Measurements from ENCODE around the gene CHCHD4. TPM values are rescaled to one million over a fixed set of nuclear protein-coding genes. Genes with fewer than 3 reads are reported as not detected.

CHCHD4 gene
- total and polyA plus RNA-seq, 2 of the 13 experiments (the other 11 are each of a cell fraction or from before 2014, with no cell fraction given): 15.8 to 24.1 TPM

DNA sequence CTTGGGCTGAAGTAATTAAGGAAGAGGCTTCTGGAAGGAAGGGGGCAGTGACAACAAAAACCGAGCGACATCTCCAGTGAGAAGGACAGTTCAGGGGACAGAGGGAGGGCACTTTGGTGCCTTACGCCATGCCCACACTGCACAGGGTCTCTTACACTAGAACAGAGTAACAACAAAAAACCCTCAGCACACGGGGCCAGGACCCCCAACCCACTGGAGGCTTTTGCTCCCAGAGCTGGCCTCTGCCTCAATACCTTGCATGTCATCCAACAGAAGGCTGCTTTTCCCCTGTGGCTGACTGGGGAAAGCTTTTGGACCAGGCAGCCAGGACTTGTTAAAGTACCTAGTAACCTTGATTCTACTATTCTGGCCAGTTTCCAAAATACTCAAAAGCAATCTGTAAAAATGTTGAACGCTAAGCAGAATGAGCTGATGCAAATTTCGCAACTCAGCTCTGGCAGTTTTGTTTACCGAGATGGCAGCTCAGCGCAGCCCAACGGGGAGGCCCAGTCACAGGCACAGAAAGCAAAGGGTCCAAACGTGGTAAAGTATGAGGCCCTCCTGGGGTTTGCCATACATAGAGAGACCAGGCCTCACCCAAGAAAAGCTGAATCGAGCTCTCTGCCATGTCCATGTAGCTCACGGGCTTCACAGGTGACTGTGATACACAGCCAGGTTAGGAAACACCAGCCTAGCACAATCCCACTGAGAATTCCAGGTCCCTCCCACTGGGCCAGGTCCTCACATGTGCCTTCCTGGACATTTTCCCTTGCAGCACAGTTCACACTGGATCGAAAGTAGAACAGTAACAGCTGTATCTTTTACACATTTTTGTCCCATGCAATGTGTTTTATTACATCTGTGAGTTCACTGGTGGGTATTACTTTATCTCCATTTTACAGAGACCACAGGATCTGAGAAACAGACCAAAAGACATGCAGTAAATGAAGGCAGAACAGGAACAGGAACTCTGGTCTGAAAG, 6.0 kb downstream of the CHCHD4 start (continued):
- TF ChIP-seq U2AF2 (IDR thresholded peaks at IDR 0.05; ENCODE audit: low read depth, low read length): no peak
- TF ChIP-seq, protein P1, sequence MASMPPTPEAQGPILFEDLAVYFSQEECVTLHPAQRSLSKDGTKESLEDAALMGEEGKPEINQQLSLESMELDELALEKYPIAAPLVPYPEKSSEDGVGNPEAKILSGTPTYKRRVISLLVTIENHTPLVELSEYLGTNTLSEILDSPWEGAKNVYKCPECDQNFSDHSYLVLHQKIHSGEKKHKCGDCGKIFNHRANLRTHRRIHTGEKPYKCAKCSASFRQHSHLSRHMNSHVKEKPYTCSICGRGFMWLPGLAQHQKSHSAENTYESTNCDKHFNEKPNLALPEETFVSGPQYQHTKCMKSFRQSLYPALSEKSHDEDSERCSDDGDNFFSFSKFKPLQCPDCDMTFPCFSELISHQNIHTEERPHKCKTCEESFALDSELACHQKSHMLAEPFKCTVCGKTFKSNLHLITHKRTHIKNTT (CRISPR knock-in tag; IDR thresholded peaks at IDR 0.05): no peak
- 0 out of 2 replicates have a peak, but pooled peaks have one; percentile 38 for TF ChIP-seq WIZ (CRISPR knock-in tag; IDR thresholded peaks at IDR 0.05)
- no peak for TF ChIP-seq MIXL1 (CRISPR knock-in tag; IDR thresholded peaks at IDR 0.05)
- no peak for TF ChIP-seq ZNF678 (CRISPR knock-in tag; IDR thresholded peaks at IDR 0.05)
- no peak for TF ChIP-seq ZXDC (CRISPR knock-in tag; IDR thresholded peaks at IDR 0.05)
- TF ChIP-seq BORCS8-MEF2B (CRISPR knock-in tag; IDR thresholded peaks at IDR 0.05): no peak
- TF ChIP-seq RBAK (CRISPR knock-in tag; IDR thresholded peaks at IDR 0.05): no peak
- peak; percentile 25; the same call in 1 of the 2 replicates for TF ChIP-seq HIVEP1 (CRISPR knock-in tag; IDR thresholded peaks at IDR 0.05)
- no peak for TF ChIP-seq SNAPC2 (CRISPR knock-in tag; IDR thresholded peaks at IDR 0.05)
- TF ChIP-seq SUZ12 (IDR thresholded peaks at IDR 0.05; ENCODE audit: low read depth, low read length): no peak
- no peak for TF ChIP-seq SCMH1 (CRISPR knock-in tag; IDR thresholded peaks at IDR 0.05; ENCODE audit: borderline replicate concordance)
- no peak for TF ChIP-seq ZNF512 (CRISPR knock-in tag; IDR thresholded peaks at IDR 0.05)
- TF ChIP-seq, protein P2, sequence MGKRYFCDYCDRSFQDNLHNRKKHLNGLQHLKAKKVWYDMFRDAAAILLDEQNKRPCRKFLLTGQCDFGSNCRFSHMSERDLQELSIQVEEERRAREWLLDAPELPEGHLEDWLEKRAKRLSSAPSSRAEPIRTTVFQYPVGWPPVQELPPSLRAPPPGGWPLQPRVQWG (CRISPR knock-in tag; IDR thresholded peaks at IDR 0.05; ENCODE audit: borderline replicate concordance, low read depth): no peak
- no peak; the same call in 1 of the 2 replicates for TF ChIP-seq ZNF362 (CRISPR knock-in tag; IDR thresholded peaks at IDR 0.05; ENCODE audit: borderline replicate concordance)
- no peak for TF ChIP-seq ZBTB8A (CRISPR knock-in tag; IDR thresholded peaks at IDR 0.05; ENCODE audit: borderline replicate concordance, low read depth)
- no peak for TF ChIP-seq ZSCAN20 (CRISPR knock-in tag; IDR thresholded peaks at IDR 0.05; ENCODE audit: borderline replicate concordance)
- TF ChIP-seq SP5 (CRISPR knock-in tag; IDR thresholded peaks at IDR 0.05; ENCODE audit: borderline replicate concordance, low read depth): no peak
- 0 out of 4 replicates have a peak, but pooled peaks of 1 of the 2 experiments have one; percentile 32 for TF ChIP-seq HMGXB4 (CRISPR knock-in tag; IDR thresholded peaks at IDR 0.05; ENCODE audit: borderline replicate concordance in 1 of 2, low read depth in 1 of 2)
